Measurements from ENCODE around the gene UPB1.

Gene UPB1

DNA sequence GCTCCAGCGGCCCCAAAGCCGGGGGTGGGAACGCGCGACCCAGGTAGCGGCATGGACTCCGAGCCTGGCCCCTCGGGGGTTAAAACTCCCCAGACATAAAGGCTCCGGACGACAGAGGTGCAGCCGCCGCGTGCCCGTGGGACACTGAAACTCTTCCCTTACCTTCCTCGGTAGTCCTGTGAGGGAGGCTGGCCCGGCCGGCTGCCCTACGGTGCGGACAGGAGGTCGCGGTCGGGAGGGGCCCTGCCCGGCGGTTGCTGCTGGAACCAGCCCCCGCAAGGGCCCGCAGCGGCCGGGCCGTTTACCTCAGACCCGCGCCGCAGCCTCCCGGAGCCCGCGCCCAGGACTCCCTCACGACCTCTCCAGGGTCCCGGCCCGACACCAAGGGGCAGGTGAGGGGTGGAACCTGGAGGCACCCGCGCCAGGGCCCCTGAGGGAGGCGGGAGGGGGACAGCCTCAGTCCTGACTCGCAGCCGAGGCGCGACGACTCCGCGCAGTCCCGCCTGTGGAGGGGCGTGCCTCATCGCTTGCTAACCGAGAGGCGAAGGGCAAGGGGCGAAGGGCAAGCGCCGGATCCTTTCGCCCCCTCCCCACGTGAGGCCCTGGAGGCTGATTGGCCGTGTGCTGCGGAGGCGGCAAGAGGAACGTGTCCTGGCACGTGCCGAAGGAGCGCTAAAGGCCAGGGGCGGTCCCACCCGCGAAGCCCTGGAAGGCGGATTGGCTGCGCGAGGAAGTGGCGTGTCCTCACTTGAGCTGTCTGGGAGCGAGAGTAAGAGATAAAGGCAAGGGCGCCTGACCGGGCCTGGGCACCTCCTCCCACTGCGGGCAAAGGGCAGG is at the start of gene UPB1:
Gene UPB1 (plus strand): TSS at position 805 of the 837 bp plus-strand sequence. CDS start 72 bp downstream, outside the sequence.
- no peak for DNase-seq

- no peak for DNase-seq
These were observed 49.5 kb upstream of the UPB1 start for GRCh38 chr22:24445481-24446259.

- no peak for DNase-seq
These were observed 48.9 kb upstream of the UPB1 start for GRCh38 chr22:24446260-24446611.

GRCh38 chr22:24450610-24451009 is 44.5 kb upstream of the UPB1 start:
- no peak for DNase-seq

- no peak for DNase-seq
These were observed 44.0 kb upstream of the UPB1 start for GRCh38 chr22:24451162-24451561.

DNA sequence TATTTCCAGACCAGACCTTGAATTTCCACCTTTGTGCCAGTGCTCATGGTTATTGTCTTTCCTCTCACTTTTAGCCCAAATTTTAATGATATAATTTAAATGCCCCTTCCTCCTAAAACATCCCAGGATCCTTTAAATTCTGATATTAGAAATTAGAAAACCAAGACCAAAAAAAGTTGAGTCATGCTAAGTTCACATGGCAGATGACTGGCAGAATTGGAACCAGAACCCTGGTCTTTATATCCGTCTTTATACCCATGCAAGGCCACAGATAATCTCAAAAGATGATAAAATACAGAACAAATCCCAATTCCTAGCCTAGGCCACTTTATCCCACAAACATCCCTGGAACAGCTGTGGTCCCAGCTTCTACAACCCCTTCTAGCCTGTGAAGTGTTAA is 41.3 kb upstream of the UPB1 start:
- DNase-seq, result no peak

DNA sequence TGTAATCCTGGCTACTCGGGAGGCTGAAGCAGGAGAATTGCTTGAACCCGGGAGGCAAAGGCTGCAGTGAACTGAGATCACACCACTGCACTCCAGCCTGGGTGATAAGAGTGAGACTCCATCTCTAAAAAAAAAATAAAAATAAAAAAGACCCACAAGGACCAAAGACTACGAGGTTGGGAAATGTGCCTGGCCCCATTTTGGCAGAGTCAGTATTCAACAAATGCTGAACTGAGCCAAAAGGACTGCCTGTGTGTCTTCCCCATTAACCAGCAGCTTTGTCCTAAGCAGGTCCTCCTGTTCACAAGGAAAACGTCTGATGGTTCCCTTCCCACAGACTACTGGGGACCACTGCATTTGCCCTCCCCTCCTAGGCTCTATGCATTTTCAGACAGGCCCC is 40.1 kb upstream of the UPB1 start:
- DNase-seq, result no peak

- peak; percentile 28 for DNase-seq
These were observed 39.2 kb upstream of the UPB1 start for GRCh38 chr22:24455751-24456426.

GRCh38 chr22:24457894-24458420 is 37.2 kb upstream of the UPB1 start:
- no peak for DNase-seq

DNA sequence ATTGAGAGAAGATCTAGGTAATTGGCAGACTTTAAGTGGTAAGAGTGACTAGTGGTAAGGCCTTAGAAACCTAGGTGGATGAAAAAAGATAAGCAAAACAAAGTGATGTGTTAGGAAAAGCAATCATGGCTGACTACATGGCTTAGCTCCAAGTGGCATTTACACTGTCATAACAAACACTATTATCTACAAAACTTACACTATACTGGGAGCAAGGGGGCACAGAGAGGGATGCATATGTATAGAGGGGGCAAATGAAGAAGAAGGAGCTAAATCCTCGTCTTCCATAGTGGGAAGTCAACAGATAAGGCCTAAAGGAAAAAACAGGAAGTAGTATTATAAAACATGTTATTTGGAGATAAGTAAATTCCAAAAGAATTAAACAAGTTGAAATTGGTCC is 35.2 kb upstream of the UPB1 start:
- DNase-seq, result no peak

DNA sequence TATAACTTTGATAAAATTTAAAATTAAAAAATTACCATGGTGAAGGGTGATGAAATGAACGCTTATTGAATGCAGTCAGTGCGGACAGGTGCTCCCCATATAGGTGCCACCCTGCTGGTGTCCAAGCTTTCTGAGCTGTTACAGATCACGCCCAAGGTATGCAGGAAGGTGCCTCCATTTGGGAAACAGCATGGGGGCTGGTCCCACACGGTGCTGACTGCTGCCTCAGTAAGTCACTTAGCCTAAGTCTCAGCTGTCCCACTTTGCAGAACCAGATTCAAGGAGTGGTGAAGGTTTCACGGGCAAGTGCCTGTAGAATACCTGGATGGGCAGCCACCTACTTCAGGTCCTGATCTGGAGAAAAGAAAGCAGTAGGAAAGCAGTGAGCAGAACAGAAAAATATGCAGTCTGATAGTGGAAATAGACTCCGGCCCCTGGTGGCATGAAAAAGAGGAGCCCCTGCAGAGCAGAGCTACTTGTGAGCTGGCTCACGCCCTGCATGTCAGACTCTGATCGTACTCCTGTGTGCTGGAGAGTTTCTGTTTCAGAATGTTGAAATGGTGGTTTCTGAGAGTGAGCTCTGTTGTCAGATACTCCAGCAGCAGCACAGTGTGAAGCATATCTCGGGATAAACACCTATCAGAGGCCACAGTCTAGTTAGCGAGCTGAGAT is 34.6 kb upstream of the UPB1 start:
- peak; percentile 66 for DNase-seq

DNA sequence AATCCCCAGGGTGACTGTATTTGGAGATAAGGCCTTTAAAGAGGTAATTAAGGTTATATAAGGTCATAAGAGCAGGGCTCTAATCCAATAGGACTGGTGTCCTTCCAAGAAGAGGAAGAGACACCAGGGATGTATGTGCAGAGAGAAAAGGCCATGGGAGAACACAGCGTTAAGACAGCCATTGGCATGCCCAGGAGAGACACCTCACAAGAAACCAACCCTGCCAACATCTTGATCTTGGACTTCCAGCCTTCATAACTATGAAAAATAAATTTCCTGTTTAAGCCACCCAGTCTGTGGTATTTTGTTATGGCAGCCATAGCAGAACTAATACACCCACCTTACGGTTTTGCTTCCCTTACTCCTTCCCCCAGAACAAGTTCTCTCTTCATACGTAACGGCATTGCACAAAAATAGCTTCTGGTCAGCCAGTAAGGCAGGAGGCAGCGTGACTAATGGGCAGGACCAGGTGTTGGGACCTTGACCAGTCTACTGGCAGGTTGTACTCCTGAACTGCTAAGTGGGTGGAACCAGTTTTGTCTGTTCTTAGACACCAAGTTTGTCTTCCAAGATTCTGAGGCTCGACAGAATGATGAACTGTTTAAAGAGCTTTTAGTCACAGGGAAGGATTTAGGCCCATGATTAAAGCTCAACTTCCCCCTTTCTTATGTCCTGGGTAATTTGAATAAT is 31.9 kb upstream of the UPB1 start:
- no peak for DNase-seq

GRCh38 chr22:24465566-24465965 is 29.6 kb upstream of the UPB1 start:
- no peak for DNase-seq

GRCh38 chr22:24465975-24466374 is 29.2 kb upstream of the UPB1 start:
- no peak for DNase-seq

DNA sequence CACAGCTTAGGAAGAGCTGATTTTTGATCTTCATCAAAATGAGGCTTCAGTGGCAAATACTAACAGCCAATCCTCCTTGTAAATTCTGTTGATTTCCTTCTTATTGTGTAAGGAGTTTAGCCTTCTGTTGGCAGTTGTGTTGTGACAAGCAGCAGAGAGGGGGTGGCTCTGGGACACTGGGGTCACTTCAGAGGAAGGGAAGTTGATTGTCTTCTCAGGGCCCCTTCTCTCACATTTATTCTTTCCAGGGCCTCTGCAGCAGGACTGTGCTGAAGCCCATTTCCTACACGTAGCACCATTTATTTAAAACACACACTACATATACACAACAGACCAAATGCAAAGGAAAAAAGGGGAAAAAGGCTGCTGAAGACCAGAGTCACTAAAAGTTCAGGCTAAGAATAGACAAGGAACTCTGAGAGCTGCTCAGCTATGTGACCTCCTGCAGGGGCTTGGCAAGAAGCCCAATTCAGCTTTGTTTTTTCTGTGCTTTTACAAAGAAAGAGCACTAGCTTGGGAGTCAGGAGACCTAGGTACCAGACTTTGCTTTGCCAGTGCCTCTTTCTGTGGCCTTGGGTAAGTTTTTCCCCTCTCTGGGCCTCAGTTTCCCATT is 28.3 kb upstream of the UPB1 start:
- peak; percentile 92 for DNase-seq

- DNase-seq, result no peak
These were observed 27.8 kb upstream of the UPB1 start for GRCh38 chr22:24467340-24467739.

DNA sequence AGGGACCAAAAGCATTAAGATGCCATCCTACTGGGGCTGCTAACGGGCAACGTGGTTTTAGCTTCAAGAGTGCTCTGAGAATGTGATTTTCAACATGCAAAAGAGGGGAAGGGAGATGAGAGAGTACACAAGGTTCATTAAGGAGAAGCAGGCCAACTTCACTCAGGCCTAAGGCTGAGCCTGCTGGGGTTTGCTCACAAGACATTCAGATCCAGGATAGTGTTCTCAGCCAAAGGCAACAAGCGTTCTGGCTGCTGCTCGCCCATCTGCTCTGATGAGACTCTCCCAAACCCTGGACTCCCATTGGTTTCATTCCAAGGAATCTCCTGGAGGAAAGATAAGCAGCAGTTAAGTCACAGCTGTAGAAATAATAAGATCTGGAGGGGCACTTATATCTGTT is 23.6 kb upstream of the UPB1 start:
- DNase-seq, result no peak

DNA sequence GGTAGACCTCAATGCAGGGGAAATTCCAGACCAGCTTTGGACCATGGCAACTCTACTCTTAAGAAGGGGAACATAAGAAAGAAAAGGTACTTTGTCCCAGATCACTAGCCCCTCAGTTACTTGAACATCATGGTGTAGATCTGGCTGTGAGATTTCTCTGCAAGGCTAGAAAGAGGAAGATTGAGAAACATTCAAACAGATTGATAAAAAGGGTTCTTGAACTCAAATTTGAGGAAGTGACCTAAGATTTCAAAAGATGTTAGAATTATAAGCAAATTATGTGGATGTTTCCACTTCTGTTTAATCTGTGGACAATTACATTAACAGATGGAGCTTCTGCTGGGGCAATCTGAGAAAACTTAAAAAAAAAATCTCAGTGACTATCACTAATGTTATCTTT is 21.8 kb upstream of the UPB1 start:
- no peak for DNase-seq

DNA sequence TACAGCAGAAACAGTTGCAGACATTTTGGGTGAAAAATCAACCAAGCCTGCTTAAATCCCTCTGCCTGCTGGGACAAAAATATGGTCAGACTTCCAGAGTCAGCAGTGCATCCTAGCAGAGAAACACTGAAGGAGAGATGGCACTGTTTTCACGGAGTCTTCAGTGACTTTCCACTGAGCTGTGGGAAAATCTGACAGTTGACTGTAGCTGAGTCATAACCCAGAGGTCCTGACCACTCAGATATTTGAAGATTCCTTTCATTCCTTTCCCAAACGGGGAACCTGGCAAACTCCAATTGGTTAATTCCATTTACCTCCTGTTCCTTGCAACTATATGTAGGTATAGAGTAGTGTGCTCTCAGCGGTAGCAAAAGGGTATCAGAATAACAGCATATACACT is 20.9 kb upstream of the UPB1 start:
- DNase-seq, result no peak

DNA sequence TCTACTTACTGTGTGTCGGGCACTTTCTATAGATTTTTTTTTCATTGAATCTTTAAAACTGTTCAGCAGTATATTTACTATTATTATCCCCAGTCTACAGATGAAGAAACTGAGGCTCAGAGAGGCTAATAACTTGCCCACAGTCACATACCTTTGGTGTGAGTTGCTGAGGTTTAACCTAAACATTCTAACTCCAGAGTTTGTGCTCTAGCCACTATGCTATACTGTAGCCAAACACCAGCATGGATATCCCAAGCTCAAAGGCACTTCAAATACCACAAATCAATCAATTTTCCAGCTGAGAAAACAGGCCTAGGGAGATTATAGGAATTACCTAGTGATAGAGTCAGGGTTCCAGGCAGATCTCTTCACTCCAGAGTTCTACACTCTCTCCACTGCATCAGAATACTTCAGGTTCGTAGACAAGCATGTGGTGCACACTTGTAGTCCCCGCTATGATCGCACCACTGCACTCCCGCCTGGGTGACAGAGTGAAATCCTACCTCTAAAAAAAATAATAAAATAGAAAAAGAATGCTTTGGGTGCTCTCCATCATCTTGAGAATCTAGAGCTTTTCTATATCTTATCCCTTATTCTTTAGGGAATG is 20.4 kb upstream of the UPB1 start:
- DNase-seq, result no peak

GRCh38 chr22:24481641-24482040 is 13.5 kb upstream of the UPB1 start:
- DNase-seq, result no peak

Data from RPMI8226 (cell line).